ENCODE measurements around the gene SH3RF3. TPM values are rescaled to one million over a fixed set of nuclear protein-coding genes. Genes with fewer than 3 reads are reported as not detected.

The SH3RF3 gene
- total RNA-seq, 1 donor from 2014 or later, result 7.3 TPM

- Histone ChIP-seq H3K4me3 (ENCODE audit: insufficient read depth, low read depth, low read length) (no peak overlapping the region), H3K9me3 (ENCODE audit: insufficient read depth, low read depth, low read length) (no peaks in the 10 kb centered on the region), H3K79me2 (ENCODE audit: insufficient read depth, low read length) (no peaks in the 10 kb centered on the region), H3K36me3 (ENCODE audit: insufficient read depth, low read length) (no peaks in the 10 kb centered on the region), H3K27me3 (ENCODE audit: insufficient read depth, low read length) (peaks cover 17% of the 10 kb centered on the region), H3K4me2 (ENCODE audit: low read length) (no peak overlapping the region), H3K9ac (ENCODE audit: low read length) (no peak overlapping the region), H3K4me1 (ENCODE audit: insufficient read depth, low read length) (peaks cover 6% of the 10 kb centered on the region), H4K20me1 (ENCODE audit: insufficient read depth, low read length) (no peaks in the 10 kb centered on the region), H2AFZ (ENCODE audit: low read depth, low read length) (no peak overlapping the region), H3K27ac (ENCODE audit: low read depth, low read length) (no peak overlapping the region)
- no peak overlapping the region for H3K27ac Mint-ChIP-seq (ENCODE audit: unreplicated experiment)
- no peak overlapping the region for H3K4me3 Mint-ChIP-seq (ENCODE audit: unreplicated experiment)
- peaks cover 4% of the 10 kb centered on the region for H3K4me1 Mint-ChIP-seq (ENCODE audit: low read depth, unreplicated experiment)
- H3K9me3 Mint-ChIP-seq (ENCODE audit: unreplicated experiment), result peaks cover 4% of the 10 kb centered on the region
- TF ChIP-seq EZH2 (IDR thresholded peaks at IDR 0.05; ENCODE audit: insufficient read depth, low read length), result no peak
- no peak for TF ChIP-seq CTCF (IDR thresholded peaks at IDR 0.05; ENCODE audit: insufficient read depth, low read depth, low read length)
- peaks cover 40% of the 10 kb centered on the region for H3K27me3 Mint-ChIP-seq (ENCODE audit: low read depth, unreplicated experiment)
- peaks cover 3% of the 10 kb centered on the region for H3K36me3 Mint-ChIP-seq (ENCODE audit: low read depth, unreplicated experiment)
- DNase-seq (ENCODE audit: low read depth), result no peak
- no peak for FAIRE-seq
Observed at GRCh38 chr2:109084341-109084740, 44.7 kb upstream of the SH3RF3 start.

- Histone ChIP-seq H3K9me3 (ENCODE audit: insufficient read depth, low read depth, low read length) (no peaks in the 10 kb centered on the region), H4K20me1 (ENCODE audit: insufficient read depth, low read length) (no peaks in the 10 kb centered on the region), H3K9ac (ENCODE audit: low read length) (no peak overlapping the region), H3K27ac (ENCODE audit: low read depth, low read length) (no peak overlapping the region), H2AFZ (ENCODE audit: low read depth, low read length) (no peak overlapping the region), H3K36me3 (ENCODE audit: insufficient read depth, low read length) (no peaks in the 10 kb centered on the region), H3K4me1 (ENCODE audit: insufficient read depth, low read length) (peaks cover 10% of the 10 kb centered on the region), H3K4me2 (ENCODE audit: low read length) (no peak overlapping the region), H3K79me2 (ENCODE audit: insufficient read depth, low read length) (no peaks in the 10 kb centered on the region), H3K27me3 (ENCODE audit: insufficient read depth, low read length) (peaks cover 8% of the 10 kb centered on the region), H3K4me3 (ENCODE audit: insufficient read depth, low read depth, low read length) (no peak overlapping the region)
- no peak for TF ChIP-seq EZH2 (IDR thresholded peaks at IDR 0.05; ENCODE audit: insufficient read depth, low read length)
- no peak for TF ChIP-seq CTCF (IDR thresholded peaks at IDR 0.05; ENCODE audit: insufficient read depth, low read depth, low read length)
- Mint-ChIP-seq H3K4me1 (ENCODE audit: low read depth, unreplicated experiment) (peaks cover 8% of the 10 kb centered on the region), H3K4me3 (ENCODE audit: unreplicated experiment) (no peak overlapping the region), H3K36me3 (ENCODE audit: low read depth, unreplicated experiment) (peaks cover 3% of the 10 kb centered on the region), H3K9me3 (ENCODE audit: unreplicated experiment) (peaks cover 6% of the 10 kb centered on the region), H3K27me3 (ENCODE audit: low read depth, unreplicated experiment) (peaks cover 25% of the 10 kb centered on the region), H3K27ac (ENCODE audit: unreplicated experiment) (no peak overlapping the region)
- no peak for DNase-seq (ENCODE audit: low read depth)
- no peak for FAIRE-seq
Observed at GRCh38 chr2:109085912-109086742, 42.9 kb upstream of the SH3RF3 start.

DNA sequence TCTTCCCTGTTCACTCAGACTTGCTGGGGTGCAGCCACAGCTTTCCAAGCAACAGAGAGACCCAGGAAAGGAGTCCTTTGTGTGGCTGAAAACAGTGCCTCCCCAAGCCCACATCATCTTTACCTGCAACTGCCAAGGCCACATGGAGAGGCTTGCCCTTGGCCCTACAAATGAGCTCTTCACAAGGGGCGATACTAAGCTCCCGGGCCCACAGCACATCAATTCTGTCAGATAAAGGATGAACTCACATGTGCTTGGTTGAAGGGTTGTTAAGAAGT is 42.3 kb upstream of the SH3RF3 start:
- Histone ChIP-seq H3K79me2 (ENCODE audit: insufficient read depth, low read length) (no peaks in the 10 kb centered on the region), H4K20me1 (ENCODE audit: insufficient read depth, low read length) (no peaks in the 10 kb centered on the region), H3K9ac (ENCODE audit: low read length) (no peak overlapping the region), H3K4me1 (ENCODE audit: insufficient read depth, low read length) (peaks cover 10% of the 10 kb centered on the region), H3K27ac (ENCODE audit: low read depth, low read length) (no peak overlapping the region), H3K4me3 (ENCODE audit: insufficient read depth, low read depth, low read length) (no peak overlapping the region), H3K4me2 (ENCODE audit: low read length) (no peak overlapping the region), H2AFZ (ENCODE audit: low read depth, low read length) (no peak overlapping the region), H3K36me3 (ENCODE audit: insufficient read depth, low read length) (no peaks in the 10 kb centered on the region), H3K9me3 (ENCODE audit: insufficient read depth, low read depth, low read length) (no peaks in the 10 kb centered on the region), H3K27me3 (ENCODE audit: insufficient read depth, low read length) (peaks cover 5% of the 10 kb centered on the region)
- H3K4me3 Mint-ChIP-seq (ENCODE audit: unreplicated experiment), result no peak overlapping the region
- peaks cover 6% of the 10 kb centered on the region for H3K9me3 Mint-ChIP-seq (ENCODE audit: unreplicated experiment)
- peaks cover 3% of the 10 kb centered on the region for H3K36me3 Mint-ChIP-seq (ENCODE audit: low read depth, unreplicated experiment)
- H3K4me1 Mint-ChIP-seq (ENCODE audit: low read depth, unreplicated experiment), result peaks cover 8% of the 10 kb centered on the region
- FAIRE-seq (no peak), DNase-seq (ENCODE audit: low read depth) (no peak)
- TF ChIP-seq EZH2 (IDR thresholded peaks at IDR 0.05; ENCODE audit: insufficient read depth, low read length), result no peak
- TF ChIP-seq CTCF (IDR thresholded peaks at IDR 0.05; ENCODE audit: insufficient read depth, low read depth, low read length), result no peak
- H3K27ac Mint-ChIP-seq (ENCODE audit: unreplicated experiment), result no peak overlapping the region
- peaks cover 21% of the 10 kb centered on the region for H3K27me3 Mint-ChIP-seq (ENCODE audit: low read depth, unreplicated experiment)
